ENCODE data around the gene TMPRSS3.

The TMPRSS3 gene

GRCh38 chr21:42344631-42345030, 51.2 kb downstream of the TMPRSS3 start:
- no peak for TF ChIP-seq CTCF (IDR thresholded peaks at IDR 0.05; ENCODE audit: low read depth, low read length)
- no peak for DNase-seq
- Histone ChIP-seq H3K9me3 (no peaks in the 10 kb centered on the region), H3K4me3 (ENCODE audit: low read depth, low read length) (no peak overlapping the region), H3K36me3 (no peaks in the 10 kb centered on the region), H3K27me3 (no peaks in the 10 kb centered on the region), H3K4me1 (no peaks in the 10 kb centered on the region)

DNA sequence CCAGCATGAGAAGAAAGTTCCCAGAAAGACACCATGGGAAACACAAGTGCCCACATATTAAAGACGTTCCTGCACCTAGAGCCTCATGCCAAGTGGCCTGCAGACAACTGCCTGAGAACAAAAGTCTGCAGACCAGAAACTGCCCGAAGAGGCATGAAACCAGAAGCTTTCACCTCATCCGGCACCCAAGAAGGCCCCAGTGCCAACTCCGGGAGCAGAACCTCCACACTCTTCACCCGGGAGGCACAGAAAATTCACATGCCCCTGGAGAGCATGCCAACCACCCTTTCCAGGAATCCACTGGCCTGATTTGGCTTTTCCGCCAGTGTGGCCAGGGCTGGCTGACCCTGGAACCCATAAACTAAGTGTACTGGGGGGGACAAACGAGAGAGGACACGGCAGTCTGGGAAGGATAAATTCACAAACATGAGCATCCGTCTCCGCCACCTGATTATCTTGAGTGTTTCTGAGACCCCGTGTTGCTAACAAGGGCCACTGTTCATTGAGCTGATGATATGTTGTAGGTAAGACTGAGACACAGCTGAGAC, 51.8 kb downstream of the TMPRSS3 start:
- no peak for DNase-seq
- H3K36me3 ChIP-seq: no peaks in the 10 kb centered on the region
- H3K4me3 ChIP-seq (ENCODE audit: low read depth, low read length): no peak overlapping the region
- H3K4me1 ChIP-seq: no peaks in the 10 kb centered on the region
- H3K9me3 ChIP-seq: no peaks in the 10 kb centered on the region
- H3K27me3 ChIP-seq: no peaks in the 10 kb centered on the region
- TF ChIP-seq CTCF (IDR thresholded peaks at IDR 0.05; ENCODE audit: low read depth, low read length): no peak

- Histone ChIP-seq H3K36me3 (no peaks in the 10 kb centered on the region), H3K4me1 (no peaks in the 10 kb centered on the region), H3K27me3 (no peaks in the 10 kb centered on the region), H3K9me3 (no peaks in the 10 kb centered on the region), H3K4me3 (ENCODE audit: low read depth, low read length) (no peak overlapping the region)
- no peak for TF ChIP-seq CTCF (IDR thresholded peaks at IDR 0.05; ENCODE audit: low read depth, low read length)
- no peak for DNase-seq
Observed at GRCh38 chr21:42343556-42343955, 52.3 kb downstream of the TMPRSS3 start.

GRCh38 chr21:42343101-42343500, 52.8 kb downstream of the TMPRSS3 start:
- H3K36me3 ChIP-seq: no peaks in the 10 kb centered on the region
- H3K9me3 ChIP-seq: no peaks in the 10 kb centered on the region
- no peaks in the 10 kb centered on the region for H3K4me1 ChIP-seq
- H3K4me3 ChIP-seq (ENCODE audit: low read depth, low read length): no peak overlapping the region
- TF ChIP-seq CTCF (IDR thresholded peaks at IDR 0.05; ENCODE audit: low read depth, low read length): no peak
- H3K27me3 ChIP-seq: no peaks in the 10 kb centered on the region
- no peak for DNase-seq

DNA sequence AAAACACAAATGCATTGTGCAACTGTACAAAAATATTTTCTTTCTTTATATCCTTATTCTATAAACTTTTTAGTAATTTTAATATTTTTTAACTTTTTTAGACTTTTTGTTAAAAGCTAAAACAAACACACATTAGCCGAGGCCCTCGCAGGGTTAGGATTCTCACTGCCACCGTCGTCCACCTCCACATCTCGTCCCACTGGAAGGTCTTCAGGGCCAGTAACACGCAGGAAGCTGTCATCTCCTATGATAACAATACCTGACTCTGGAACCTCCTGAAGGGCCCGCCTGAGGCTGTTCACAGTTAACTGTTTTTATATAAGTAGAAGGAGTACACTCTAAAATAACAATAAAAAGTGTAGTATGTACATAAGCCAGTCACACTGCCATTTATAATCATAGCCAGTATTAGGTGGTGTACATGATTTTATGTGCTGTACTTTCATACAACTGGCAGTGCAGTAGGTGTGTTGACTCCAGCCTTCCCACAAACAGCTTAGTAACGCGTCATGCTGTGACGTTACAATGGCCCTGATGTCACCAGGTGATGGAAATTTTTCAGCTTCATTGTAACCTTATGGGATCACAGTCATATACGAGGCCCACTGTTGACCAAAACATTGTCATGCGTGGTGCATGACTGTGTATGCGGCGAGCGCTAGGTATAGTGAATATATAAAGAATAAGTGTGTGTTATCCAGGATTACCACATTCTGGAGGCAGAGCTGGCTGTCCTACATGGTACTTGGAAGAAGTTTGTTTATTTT, 53.9 kb downstream of the TMPRSS3 start:
- no peak for DNase-seq
- TF ChIP-seq CTCF (IDR thresholded peaks at IDR 0.05; ENCODE audit: low read depth, low read length): no peak
- no peaks in the 10 kb centered on the region for H3K27me3 ChIP-seq
- no peaks in the 10 kb centered on the region for H3K9me3 ChIP-seq
- H3K36me3 ChIP-seq: no peaks in the 10 kb centered on the region
- H3K4me1 ChIP-seq: no peaks in the 10 kb centered on the region
- no peak overlapping the region for H3K4me3 ChIP-seq (ENCODE audit: low read depth, low read length)
